HepG2 (cell line): ENCODE data around the gene CDK17. TPM values are rescaled to one million over a fixed set of nuclear protein-coding genes. Genes with fewer than 3 reads are reported as not detected.
"Not testable (repeated sequence)": the region's sequence is repeated elsewhere in the genome, so short reads cannot be mapped to it uniquely, and the experiment has no call there.

ENCODE experiments used
- ATAC-seq: fragments of 200-7000 bp; cut with Tn5 transposase; 3 replicates; pipeline ENCODE4 v1.9.1; 2020; ENCODE audit warnings: mild to moderate bottlenecking, moderate library complexity
- BruUV-seq: library from RNA; stranded (reverse); fragments of 400-500 nt; replicated peaks from 2 replicates; lab custom pipeline; 2021; lab: Mats Ljungman, UMichigan
- CTCF ChIA-PET: fragments of 300-600 bp; formaldehyde crosslinking; extraction: SDS; loops from one replicate; lab custom pipeline; 2021; ENCODE audit warnings: low total read pairs, inconsistent platforms, low intra/inter-chr PET ratio; lab: Yijun Ruan, JAX
- POLR2A ChIA-PET: fragments of 350-600 bp; sonication (Branson Sonifier 250); formaldehyde crosslinking; loops from one replicate; lab custom pipeline; 2020; ENCODE audit warnings: antibody characterized with exemption, inconsistent platforms; lab: Yijun Ruan, JAX
- DNase-seq: peaks from one replicate; pipeline ENCODE4 v3.0.0-alpha.2; 2015; ENCODE audit warnings: low spot score
- FAIRE-seq: peaks from 3 replicates; lab custom pipeline; 2011; peaks lifted over from hg19 to GRCh38; lab: Jason Lieb, UNC
- H2AFZ ChIP-seq: one replicate; pipeline ENCODE4 v1.6.1; 2011; ENCODE audit warnings: low read length, inconsistent platforms
- H3K27ac ChIP-seq: fragments of 300-600 bp; 3 replicates; pipeline ENCODE4 v1.8.0; 2011; ENCODE audit warnings: mixed run types, mild to moderate bottlenecking, mixed read lengths, low read length, inconsistent platforms; ENCODE audit not compliant: insufficient read depth; ENCODE audit errors: extremely low read length
- H3K27me3 ChIP-seq, 2 experiments: fragments of 200-600 bp in 1 of 2; 2 replicates in 1 of 2; 3 replicates in 1 of 2; pipeline versions ENCODE4 v1.6.0 to v1.8.0; 2011; ENCODE audit warnings: low read length in 2 of 2, mild to moderate bottlenecking in 2 of 2, moderate library complexity in 2 of 2, inconsistent platforms in 1 of 2; ENCODE audit not compliant: insufficient read depth in 2 of 2, control insufficient read depth in 1 of 2
- H3K36me3 ChIP-seq, 2 experiments: fragments of 200-600 bp in 1 of 2; replicated peaks in 1 of 2; 2 replicates in 1 of 2; 3 replicates in 1 of 2; pipeline versions ENCODE4 v1.5.1 to v1.8.0; 2011; ENCODE audit warnings: low read length in 2 of 2, inconsistent platforms in 1 of 2; ENCODE audit not compliant: insufficient read depth in 2 of 2, control insufficient read depth in 1 of 2
- H3K4me1 ChIP-seq: 2 replicates; pipeline ENCODE4 v1.5.1; 2012; ENCODE audit warnings: low read length, inconsistent platforms; ENCODE audit not compliant: insufficient read depth
- H3K4me2 ChIP-seq: 2 replicates; pipeline ENCODE4 v1.6.0; 2011; ENCODE audit warnings: low read depth, low read length, inconsistent platforms
- H3K4me3 ChIP-seq, 3 experiments: fragments of 200-600 bp in 1 of 3; sonication (generic), shearing (Covaris generic) in 1 of 3; replicated peaks in 1 of 3; 2 replicates each; pipeline ENCODE4 v1.5.1; 2011 to 2016; ENCODE audit warnings: low read length in 3 of 3, inconsistent platforms in 2 of 3, low read depth in 2 of 3, mild to moderate bottlenecking in 2 of 3, control low read depth in 1 of 3, mixed read lengths in 1 of 3; ENCODE audit not compliant: insufficient read depth in 1 of 3
- H3K79me2 ChIP-seq: one replicate; pipeline ENCODE4 v1.6.1; 2011; ENCODE audit warnings: low read length, inconsistent platforms; ENCODE audit not compliant: insufficient read depth
- H3K9ac ChIP-seq: 2 replicates; pipeline ENCODE4 v1.6.0; 2011; ENCODE audit warnings: mild to moderate bottlenecking, low read depth, low read length, inconsistent platforms; ENCODE audit not compliant: insufficient read depth
- H3K9me3 ChIP-seq: 2 replicates; pipeline ENCODE4 v1.5.1; 2012; ENCODE audit warnings: mild to moderate bottlenecking, low read length
- H4K20me1 ChIP-seq: 2 replicates; pipeline ENCODE4 v1.6.0; 2011; ENCODE audit warnings: inconsistent platforms, mild to moderate bottlenecking, low read length, moderate library complexity; ENCODE audit not compliant: insufficient read depth
- CBX2 ChIP-seq, 2 experiments: fragments of 200-600 bp in 1 of 2; sonication (generic); formaldehyde crosslinking in 1 of 2; IDR thresholded peaks; 2 replicates each; pipeline versions ENCODE4 v1.7.0 to v1.8.1; 2018 to 2022; ENCODE audit warnings: low read depth in 2 of 2, low read length in 1 of 2, mild to moderate bottlenecking in 1 of 2, missing genetic modification reagents in 1 of 2
- NFE2 ChIP-seq: sonication (generic); formaldehyde crosslinking; IDR thresholded peaks from 2 replicates; pipeline ENCODE4 v1.4.0; 2020; ENCODE audit warnings: missing genetic modification reagents
- ZKSCAN1 ChIP-seq: fragments of 150-350 bp; IDR thresholded peaks from 2 replicates; pipeline ENCODE4 v1.6.1; 2014; ENCODE audit warnings: low read length
- ZNF296 ChIP-seq: sonication (generic); formaldehyde crosslinking; conservative IDR thresholded peaks from 2 replicates; pipeline ENCODE4 v1.5.0; 2020; ENCODE audit warnings: mild to moderate bottlenecking, missing genetic modification reagents
- WGBS: methylation state at CpG from one replicate; pipeline ENCODE4 v1.1.6; 2017; ENCODE audit warnings: low lambda C conversion rate; 5-methylcytosine and 5-hydroxymethylcytosine counted together
- in situ Hi-C: cut with HindIII; loops from 2 replicates; pipeline ENCODE4 v1.10.0; 2017; ENCODE audit warnings: low pct_unique_long_range_greater_than_20kb; ENCODE audit not compliant: extremely low pct_ligation_motif_present
- intact Hi-C: fragments of 100-400 bp; cut with micrococcal nuclease; formaldehyde crosslinking; loops from one replicate; pipeline ENCODE4 v1.10.0; 2022; ENCODE audit not compliant: unreplicated experiment
- polyA plus RNA-seq, 8 experiments: library from polyadenylated mRNA; depleted of rRNA in 3 of 8; stranded (reverse) in 7 of 8; unstranded in 1 of 8; fragments of >200 nt; fragmentation: Illumina TruSeq in 4 of 8; extraction: Trizol in 4 of 8; gene quantifications; 2 replicates each; pipeline versions ENCODE4 v1.2.1 to v1.2.3, GENCODE V29; 2011 to 2016; ENCODE audit warnings: low read depth in 4 of 8, missing spikeins in 1 of 8, mixed read lengths in 1 of 8; ENCODE audit not compliant: insufficient read depth in 1 of 8
- total RNA-seq, 5 experiments: library from RNA; depleted of rRNA; stranded (reverse); fragments of >200 nt; fragmentation: Illumina TruSeq; extraction: Trizol; gene quantifications; 2 replicates each; pipeline ENCODE4 v1.2.3, GENCODE V29; 2016; ENCODE audit warnings: low read depth in 1 of 5
- TF ChIP-seq, protein P1 (sequence below): sonication (generic); formaldehyde crosslinking; IDR thresholded peaks from 2 replicates; pipeline ENCODE4 v1.4.0; 2020; ENCODE audit warnings: missing genetic modification reagents

CDK17 gene
- total and polyA plus RNA-seq, 2 of the 13 experiments (the other 11 are each of a cell fraction or from before 2014, with no cell fraction given), result 9.9 to 22.3 TPM

DNA sequence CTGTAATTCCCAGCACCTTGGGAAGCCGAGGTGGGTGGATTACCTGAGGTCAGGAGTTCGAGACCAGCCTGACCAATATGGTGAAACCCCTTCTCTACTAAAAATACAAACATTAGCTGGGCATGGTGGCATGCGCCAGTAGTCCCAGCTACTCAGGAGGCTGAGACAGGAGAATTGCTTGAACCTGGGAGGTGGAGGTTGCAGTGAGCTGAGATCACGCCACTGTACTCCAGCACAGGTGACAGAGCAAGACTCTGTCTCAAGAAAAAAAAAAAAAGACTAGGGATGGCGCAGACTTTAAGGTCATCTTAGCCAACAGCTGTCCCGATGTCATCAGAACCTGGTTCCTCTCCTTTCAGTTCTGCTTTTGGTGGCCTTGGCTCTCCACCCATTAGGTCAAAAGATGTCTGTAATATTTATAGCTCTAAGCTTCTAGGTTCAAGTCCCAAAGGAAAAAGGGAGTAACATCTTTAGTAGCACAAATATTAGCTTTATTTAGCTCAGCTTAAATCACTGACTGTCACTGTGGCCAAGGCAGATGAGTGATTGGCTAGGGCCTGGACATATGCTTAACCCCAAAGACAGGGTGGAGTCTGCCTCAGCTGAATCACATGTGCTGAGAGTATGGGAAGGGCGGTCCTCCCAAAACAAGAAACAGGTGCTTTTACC, 7.3 kb upstream of the CDK17 start:
- H3K27ac ChIP-seq, POLR2A ChIA-PET, in situ Hi-C loops, DNase-seq, CTCF ChIA-PET, FAIRE-seq, H3K79me2 ChIP-seq, H3K4me1 ChIP-seq, H3K36me3 ChIP-seq, ATAC-seq, H3K9ac ChIP-seq, H3K9me3 ChIP-seq, BruUV-seq, H3K27me3 ChIP-seq, H2AFZ ChIP-seq, H3K4me3 ChIP-seq, intact Hi-C loops, H3K4me2 ChIP-seq, H4K20me1 ChIP-seq: not testable (repeated sequence)
- 50% methylated on average over 7 of the region's 7 CpGs for WGBS

DNA sequence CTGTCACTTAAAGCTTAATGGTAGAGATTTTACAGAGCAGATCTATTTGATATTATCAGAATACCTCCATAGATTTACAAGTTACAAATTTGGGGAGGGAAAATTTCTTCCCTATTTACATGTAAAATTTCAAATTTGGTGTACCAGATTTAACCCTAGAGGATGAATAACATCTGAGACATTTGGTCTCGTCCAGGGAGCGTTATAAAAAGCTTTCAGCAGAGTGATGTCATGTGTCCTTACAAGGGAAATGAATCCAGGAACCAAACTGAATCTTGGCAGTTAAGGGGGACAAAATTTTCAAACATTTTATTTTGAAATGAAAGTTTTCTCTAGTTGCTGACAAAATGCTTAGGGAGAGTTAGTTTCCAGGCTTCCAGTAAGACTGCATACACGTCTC, 4.5 kb upstream of the CDK17 start:
- TF ChIP-seq CBX2 (IDR thresholded peaks at IDR 0.05; ENCODE audit: low read depth, low read length) (no peak), CBX2 (CRISPR knock-in tag; IDR thresholded peaks at IDR 0.05; ENCODE audit: low read depth) (no peak), ZKSCAN1 (no peak), NFE2 (CRISPR knock-in tag) (no peak), ZNF296 (CRISPR knock-in tag) (no peak)
- TF ChIP-seq, protein P1, sequence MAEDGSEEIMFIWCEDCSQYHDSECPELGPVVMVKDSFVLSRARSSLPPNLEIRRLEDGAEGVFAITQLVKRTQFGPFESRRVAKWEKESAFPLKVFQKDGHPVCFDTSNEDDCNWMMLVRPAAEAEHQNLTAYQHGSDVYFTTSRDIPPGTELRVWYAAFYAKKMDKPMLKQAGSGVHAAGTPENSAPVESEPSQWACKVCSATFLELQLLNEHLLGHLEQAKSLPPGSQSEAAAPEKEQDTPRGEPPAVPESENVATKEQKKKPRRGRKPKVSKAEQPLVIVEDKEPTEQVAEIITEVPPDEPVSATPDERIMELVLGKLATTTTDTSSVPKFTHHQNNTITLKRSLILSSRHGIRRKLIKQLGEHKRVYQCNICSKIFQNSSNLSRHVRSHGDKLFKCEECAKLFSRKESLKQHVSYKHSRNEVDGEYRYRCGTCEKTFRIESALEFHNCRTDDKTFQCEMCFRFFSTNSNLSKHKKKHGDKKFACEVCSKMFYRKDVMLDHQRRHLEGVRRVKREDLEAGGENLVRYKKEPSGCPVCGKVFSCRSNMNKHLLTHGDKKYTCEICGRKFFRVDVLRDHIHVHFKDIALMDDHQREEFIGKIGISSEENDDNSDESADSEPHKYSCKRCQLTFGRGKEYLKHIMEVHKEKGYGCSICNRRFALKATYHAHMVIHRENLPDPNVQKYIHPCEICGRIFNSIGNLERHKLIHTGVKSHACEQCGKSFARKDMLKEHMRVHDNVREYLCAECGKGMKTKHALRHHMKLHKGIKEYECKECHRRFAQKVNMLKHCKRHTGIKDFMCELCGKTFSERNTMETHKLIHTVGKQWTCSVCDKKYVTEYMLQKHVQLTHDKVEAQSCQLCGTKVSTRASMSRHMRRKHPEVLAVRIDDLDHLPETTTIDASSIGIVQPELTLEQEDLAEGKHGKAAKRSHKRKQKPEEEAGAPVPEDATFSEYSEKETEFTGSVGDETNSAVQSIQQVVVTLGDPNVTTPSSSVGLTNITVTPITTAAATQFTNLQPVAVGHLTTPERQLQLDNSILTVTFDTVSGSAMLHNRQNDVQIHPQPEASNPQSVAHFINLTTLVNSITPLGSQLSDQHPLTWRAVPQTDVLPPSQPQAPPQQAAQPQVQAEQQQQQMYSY (CRISPR knock-in tag), result no peak
- TF ChIP-seq, all 625 proteins: peak for 0
- no peak for FAIRE-seq
- intact Hi-C loops (loop anchor here (5.0 kb wide), 1 partner anchor 342 kb away; no protein-coding TSS in a partner anchor), in situ Hi-C loops (no loop called here)
- ChIA-PET CTCF (no interaction called here), POLR2A (no interaction called here)
- 5% methylated on average over 3 of the region's 3 CpGs for WGBS
- Histone ChIP-seq H3K79me2 (no peaks in the 10 kb centered on the region), H4K20me1 (no peaks in the 10 kb centered on the region), H3K4me2 (no peak overlapping the region), H3K9ac (no peak overlapping the region), H3K9me3 (no peaks in the 10 kb centered on the region), H3K27ac (no peak overlapping the region), H3K27me3 (peaks cover 0 to 3% of the 10 kb centered on the region in 2 experiments; a peak in 2 of 5 replicates), H3K4me3 (no peak overlapping the region), H2AFZ (no peak overlapping the region), H3K36me3 (no peaks in the 10 kb centered on the region), H3K4me1 (peaks cover 6% of the 10 kb centered on the region; the same call in 1 of the 2 replicates)
- ATAC-seq, result no peak
- no peak for DNase-seq
- BruUV-seq, result no TSS peak
